ENCODE results near the gene TMIGD3.

GRCh38 chr1:111490220-111490619, 13.2 kb downstream of the TMIGD3 start:
- TF ChIP-seq CTCF (conservative IDR thresholded peaks at IDR 0.05 in 1 of 2, IDR thresholded peaks at IDR 0.05 in 1 of 2; ENCODE audit: low read depth in 1 of 2, low read length in 2 of 2) (no peak), EZH2 (IDR thresholded peaks at IDR 0.05; ENCODE audit: low read length, missing control alignments) (no peak)

Data from fibroblast of lung (primary cell).